Endothelial cell of umbilical vein (primary cell): ENCODE results near the gene ADAMTS17.

Experiments
- CTCF ChIP-seq, 2 donors: IDR thresholded peaks; 1 replicate in 1 of 2; 2 replicates in 1 of 2; pipeline ENCODE4 v1.5.1; 2011; ENCODE audit warnings: low read length in 2 of 2, mild to moderate bottlenecking in 2 of 2, moderate library complexity in 2 of 2, control low read depth in 1 of 2, inconsistent platforms in 1 of 2, low read depth in 1 of 2; ENCODE audit not compliant: insufficient read depth in 1 of 2; ENCODE audit errors: extremely low read depth in 1 of 2
- EZH2 ChIP-seq: IDR thresholded peaks from 2 replicates; pipeline ENCODE4 v1.6.1; 2012; ENCODE audit warnings: borderline replicate concordance, low read depth, mild to moderate bottlenecking, moderate library complexity, low read length, inconsistent platforms; ENCODE audit not compliant: severe bottlenecking
- FOS ChIP-seq: IDR thresholded peaks from 2 replicates; pipeline ENCODE4 v1.6.1; 2011; ENCODE audit warnings: mild to moderate bottlenecking, low read length, moderate library complexity, borderline replicate concordance; ENCODE audit not compliant: insufficient read depth
- JUN ChIP-seq: IDR thresholded peaks from 2 replicates; pipeline ENCODE4 v1.6.1; 2011; ENCODE audit warnings: borderline replicate concordance, low read depth; ENCODE audit not compliant: insufficient read length, insufficient read depth
- POLR2A ChIP-seq: IDR thresholded peaks from 2 replicates; pipeline ENCODE4 v1.6.1; 2012; ENCODE audit warnings: low read depth, mild to moderate bottlenecking, control low read depth, low read length
- POLR2AphosphoS5 ChIP-seq: IDR thresholded peaks from 2 replicates; pipeline ENCODE4 v1.6.1; 2012; ENCODE audit warnings: low read depth, mild to moderate bottlenecking, control low read depth, low read length, moderate library complexity; ENCODE audit not compliant: insufficient read depth
- TF ChIP-seq, protein P1 (sequence below): IDR thresholded peaks from 2 replicates; pipeline ENCODE4 v1.6.1; 2011; ENCODE audit not compliant: insufficient read depth, insufficient read length

DNA sequence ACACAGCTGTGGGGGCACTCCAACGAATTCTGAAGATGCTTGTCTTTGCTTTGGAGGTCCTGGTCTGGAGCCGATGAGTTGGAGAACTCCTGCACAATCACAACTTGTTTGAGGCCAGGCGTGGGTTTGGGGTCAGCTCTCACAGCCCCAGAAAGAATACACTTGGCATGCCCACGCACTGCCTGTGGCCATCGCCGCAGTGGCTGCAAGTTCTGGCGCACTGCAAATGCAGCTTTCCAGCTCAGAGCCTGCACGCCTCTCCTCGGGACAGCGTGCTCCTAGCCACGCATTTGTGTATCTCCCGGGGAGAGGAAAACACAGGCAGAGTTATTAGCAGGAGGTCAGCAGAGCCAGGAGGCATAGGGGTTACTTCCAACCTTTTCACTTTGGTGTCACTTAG, 282.7 kb downstream of the ADAMTS17 start:
- TF ChIP-seq CTCF (IDR thresholded peaks at IDR 0.05; ENCODE audit: extremely low read depth in 1 of 2, insufficient read depth in 1 of 2, low read depth in 1 of 2, low read length in 2 of 2) (no peak), POLR2A (no peak), POLR2AphosphoS5 (no peak), EZH2 (no peak), JUN (no peak), FOS (no peak)
- TF ChIP-seq, protein P1, sequence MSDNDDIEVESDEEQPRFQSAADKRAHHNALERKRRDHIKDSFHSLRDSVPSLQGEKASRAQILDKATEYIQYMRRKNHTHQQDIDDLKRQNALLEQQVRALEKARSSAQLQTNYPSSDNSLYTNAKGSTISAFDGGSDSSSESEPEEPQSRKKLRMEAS = no peak
